Ascending aorta (tissue), 2 donors: ENCODE measurements around the gene CLDN22. TPM values are rescaled to one million over a fixed set of nuclear protein-coding genes. Genes with fewer than 3 reads are reported as not detected.

Source experiments
- DNase-seq, 2 donors: peaks; one replicate each; pipeline ENCODE4 v3.0.0-alpha.2; 2019; ENCODE audit warnings: low spot score in 2 of 2
- H3K27ac ChIP-seq, 2 donors: fragments of 200-600 bp; sonication (generic); one replicate each; pipeline ENCODE4 v1.5.1; 2016 to 2017; ENCODE audit warnings: mild to moderate bottlenecking in 1 of 2
- H3K27me3 ChIP-seq: fragments of 200-600 bp; sonication (generic); one replicate; pipeline ENCODE4 v1.5.1; 2017
- H3K36me3 ChIP-seq, 2 donors: fragments of 200-600 bp; sonication (generic); one replicate each; pipeline ENCODE4 v1.5.1; 2016
- H3K4me1 ChIP-seq, 2 donors: fragments of 200-600 bp; sonication (generic); one replicate each; pipeline ENCODE4 v1.5.1; 2016 to 2017; ENCODE audit warnings: mild to moderate bottlenecking in 1 of 2
- H3K4me3 ChIP-seq, 2 donors: fragments of 200-600 bp; sonication (generic); one replicate each; pipeline ENCODE4 v1.5.1; 2016 to 2017; ENCODE audit warnings: mild to moderate bottlenecking in 1 of 2
- H3K9me3 ChIP-seq, 2 donors: fragments of 200-600 bp; sonication (generic); one replicate each; pipeline ENCODE4 v1.5.1; 2016
- intact Hi-C: fragments of 100-400 bp; cut with DNase I; formaldehyde crosslinking; loops from one replicate; pipeline ENCODE4 v1.15.1; 2023
- total RNA-seq: library from RNA; depleted of rRNA; stranded (reverse); fragments of >200 nt; gene quantifications from one replicate; pipeline ENCODE4 v1.1.0, GENCODE V29; 2016
- TF ChIP-seq, protein P1 (sequence below), 3 experiments: fragments of 200-600 bp in 2 of 3; fragments of 450-650 bp in 1 of 3; sonication (generic) in 2 of 3; IDR thresholded peaks; one replicate each; pipeline ENCODE4 v1.5.1; 2016 to 2019; ENCODE audit warnings: antibody characterized with exemption in 3 of 3, mild to moderate bottlenecking in 1 of 3, moderate library complexity in 1 of 3

Gene CLDN22
- total RNA-seq, 1 donor from 2014 or later, result not detected

GRCh38 chr4:183272384-183272783 lies 47.7 kb downstream of the CLDN22 start:
- H3K4me3 ChIP-seq, result no peak overlapping the region
- TF ChIP-seq, protein P1, sequence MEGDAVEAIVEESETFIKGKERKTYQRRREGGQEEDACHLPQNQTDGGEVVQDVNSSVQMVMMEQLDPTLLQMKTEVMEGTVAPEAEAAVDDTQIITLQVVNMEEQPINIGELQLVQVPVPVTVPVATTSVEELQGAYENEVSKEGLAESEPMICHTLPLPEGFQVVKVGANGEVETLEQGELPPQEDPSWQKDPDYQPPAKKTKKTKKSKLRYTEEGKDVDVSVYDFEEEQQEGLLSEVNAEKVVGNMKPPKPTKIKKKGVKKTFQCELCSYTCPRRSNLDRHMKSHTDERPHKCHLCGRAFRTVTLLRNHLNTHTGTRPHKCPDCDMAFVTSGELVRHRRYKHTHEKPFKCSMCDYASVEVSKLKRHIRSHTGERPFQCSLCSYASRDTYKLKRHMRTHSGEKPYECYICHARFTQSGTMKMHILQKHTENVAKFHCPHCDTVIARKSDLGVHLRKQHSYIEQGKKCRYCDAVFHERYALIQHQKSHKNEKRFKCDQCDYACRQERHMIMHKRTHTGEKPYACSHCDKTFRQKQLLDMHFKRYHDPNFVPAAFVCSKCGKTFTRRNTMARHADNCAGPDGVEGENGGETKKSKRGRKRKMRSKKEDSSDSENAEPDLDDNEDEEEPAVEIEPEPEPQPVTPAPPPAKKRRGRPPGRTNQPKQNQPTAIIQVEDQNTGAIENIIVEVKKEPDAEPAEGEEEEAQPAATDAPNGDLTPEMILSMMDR (IDR thresholded peaks at IDR 0.05), result no peak

GRCh38 chr4:183268556-183268955 lies 51.5 kb downstream of the CLDN22 start:
- DNase-seq, result no peak
- H3K27ac ChIP-seq, result no peak overlapping the region
- TF ChIP-seq, protein P1 (IDR thresholded peaks at IDR 0.05), result no peak
- no peaks in the 10 kb centered on the region for H3K27me3 ChIP-seq
- H3K36me3 ChIP-seq, result peaks cover 42 to 59% of the 10 kb centered on the region in 2 donors
- intact Hi-C loops, result no loop called here
- no peak overlapping the region for H3K4me3 ChIP-seq
- H3K4me1 ChIP-seq, result no peaks in the 10 kb centered on the region
- peaks cover 0 to 1% of the 10 kb centered on the region in 2 donors for H3K9me3 ChIP-seq

More at GRCh38 chr4:183272384-183272783, 47.7 kb downstream of the CLDN22 start:
- intact Hi-C loops, result no loop called here
- no peak for DNase-seq
- Histone ChIP-seq H3K4me1 (no peaks in the 10 kb centered on the region), H3K36me3 (peaks cover 44 to 72% of the 10 kb centered on the region in 2 donors), H3K27me3 (no peaks in the 10 kb centered on the region), H3K9me3 (peaks cover 0 to 31% of the 10 kb centered on the region in 2 donors), H3K27ac (no peak overlapping the region)

Other genes with a start within 250 kb of the CLDN22 start
- gene WWC2, start 221.0 kb downstream of the CLDN22 start, total RNA-seq, result 3.8 TPM
- not detected for gene CLDN24, start 2.1 kb upstream of the CLDN22 start, total RNA-seq
- 34.5 TPM for gene CDKN2AIP, start 124.4 kb upstream of the CLDN22 start, total RNA-seq
- gene ING2, start 184.8 kb upstream of the CLDN22 start, total RNA-seq, result 6.9 TPM